GM20000 (cell line): ENCODE data around the gene GAREM2.

Experiments used
- DNase-seq: peaks from one replicate; pipeline ENCODE4 v3.0.0; 2012; ENCODE audit warnings: low spot score
- TF ChIP-seq, protein P1 (sequence below): IDR thresholded peaks from 2 replicates; pipeline ENCODE4 v1.5.1; 2012; ENCODE audit warnings: mild to moderate bottlenecking, control low read depth; ENCODE audit errors: extremely low read depth, missing control alignments

Gene GAREM2

DNA sequence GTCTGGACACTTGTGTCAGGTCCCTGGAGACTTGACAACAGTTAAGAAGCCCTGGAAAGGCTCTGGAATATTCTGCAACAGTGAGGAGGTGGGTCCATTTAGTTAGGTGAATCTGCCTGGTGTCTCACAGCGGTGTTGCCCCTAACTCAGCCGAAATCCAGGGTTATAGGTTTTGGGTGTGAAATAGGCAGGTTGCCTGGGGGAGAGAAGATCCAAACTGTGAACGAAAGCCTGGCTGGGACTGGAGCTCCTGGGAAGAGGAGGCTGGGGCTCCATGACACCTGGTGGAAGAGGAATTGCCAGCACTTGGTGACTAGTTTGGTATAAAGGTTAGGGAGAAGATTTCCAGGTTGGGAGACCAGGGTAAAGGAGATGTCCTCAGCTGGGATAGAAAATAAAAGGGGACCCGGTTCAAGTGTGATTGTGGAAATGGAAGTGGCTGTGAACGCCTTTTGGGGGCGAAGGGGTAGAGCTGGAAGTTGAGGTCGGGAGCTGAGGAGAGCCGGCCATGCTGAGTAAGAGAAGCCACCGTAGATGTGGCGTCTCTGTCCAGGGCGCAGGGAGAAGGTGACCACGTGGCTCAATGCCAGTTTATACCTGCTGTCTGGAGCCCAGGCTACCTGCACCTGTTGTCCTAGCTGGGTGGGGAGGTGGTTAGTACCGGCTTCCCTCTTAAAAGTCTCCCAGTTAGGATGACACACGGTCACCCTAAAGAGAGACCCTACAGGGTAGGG, 3.0 kb upstream of the GAREM2 start:
- TF ChIP-seq, protein P1, sequence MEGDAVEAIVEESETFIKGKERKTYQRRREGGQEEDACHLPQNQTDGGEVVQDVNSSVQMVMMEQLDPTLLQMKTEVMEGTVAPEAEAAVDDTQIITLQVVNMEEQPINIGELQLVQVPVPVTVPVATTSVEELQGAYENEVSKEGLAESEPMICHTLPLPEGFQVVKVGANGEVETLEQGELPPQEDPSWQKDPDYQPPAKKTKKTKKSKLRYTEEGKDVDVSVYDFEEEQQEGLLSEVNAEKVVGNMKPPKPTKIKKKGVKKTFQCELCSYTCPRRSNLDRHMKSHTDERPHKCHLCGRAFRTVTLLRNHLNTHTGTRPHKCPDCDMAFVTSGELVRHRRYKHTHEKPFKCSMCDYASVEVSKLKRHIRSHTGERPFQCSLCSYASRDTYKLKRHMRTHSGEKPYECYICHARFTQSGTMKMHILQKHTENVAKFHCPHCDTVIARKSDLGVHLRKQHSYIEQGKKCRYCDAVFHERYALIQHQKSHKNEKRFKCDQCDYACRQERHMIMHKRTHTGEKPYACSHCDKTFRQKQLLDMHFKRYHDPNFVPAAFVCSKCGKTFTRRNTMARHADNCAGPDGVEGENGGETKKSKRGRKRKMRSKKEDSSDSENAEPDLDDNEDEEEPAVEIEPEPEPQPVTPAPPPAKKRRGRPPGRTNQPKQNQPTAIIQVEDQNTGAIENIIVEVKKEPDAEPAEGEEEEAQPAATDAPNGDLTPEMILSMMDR: no peak
- peak; percentile 4 for DNase-seq

DNA sequence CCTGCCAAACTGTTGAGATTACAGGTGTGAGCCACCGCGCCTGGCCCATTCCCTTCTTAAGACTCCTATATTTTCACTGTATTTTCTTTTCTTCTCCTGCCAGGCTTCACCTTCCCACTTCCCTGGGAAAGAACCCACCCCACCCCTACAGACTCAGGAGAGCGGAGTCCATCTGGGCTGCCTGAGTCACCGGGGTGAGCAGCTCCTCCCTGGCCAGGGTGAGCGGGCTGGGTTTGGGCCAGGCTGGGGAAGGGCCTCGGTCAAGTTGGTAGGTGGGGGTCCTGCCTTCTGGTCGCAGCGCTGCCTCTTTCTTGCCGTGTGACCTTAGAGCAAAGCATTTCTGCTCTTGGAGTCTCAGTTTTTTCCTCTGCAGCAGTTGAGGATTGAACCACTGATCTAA, 2.1 kb upstream of the GAREM2 start:
- TF ChIP-seq, protein P1: no peak
- DNase-seq: peak; percentile 8

DNA sequence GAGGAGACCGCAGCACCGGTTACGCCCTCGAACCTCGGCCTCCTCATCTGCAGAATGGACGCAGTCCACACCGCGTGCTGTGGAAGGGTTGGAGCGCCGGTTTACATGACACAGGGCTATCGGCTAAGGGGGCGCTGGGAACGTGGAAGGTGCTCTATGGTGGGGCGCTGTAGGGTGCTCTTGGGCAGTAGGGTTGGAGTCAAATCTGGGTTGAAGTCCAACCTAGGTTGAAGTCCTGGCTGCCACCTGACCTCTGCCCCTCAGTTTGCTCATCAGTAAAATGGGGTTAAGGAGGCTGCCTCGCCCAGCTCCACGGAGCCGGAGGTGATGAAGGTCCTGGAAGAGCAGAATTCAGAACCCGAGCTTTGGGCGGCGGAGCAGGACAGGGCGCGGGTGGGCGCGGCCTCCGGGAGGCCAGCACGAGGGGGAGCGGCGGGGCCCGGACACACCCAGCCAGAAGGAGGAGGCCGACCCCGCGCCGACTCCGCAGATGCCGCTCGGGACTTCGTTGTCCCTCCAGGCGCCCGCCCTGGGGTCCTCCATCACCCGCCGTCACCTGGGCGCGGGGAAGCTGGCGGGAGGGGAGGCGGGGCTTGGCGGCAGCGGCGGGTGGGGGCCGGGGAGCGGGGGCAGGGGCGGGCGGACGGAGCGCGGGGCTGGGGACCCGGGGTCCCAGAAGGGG, 558 bp upstream of the GAREM2 start:
- TF ChIP-seq, protein P1: no peak
- DNase-seq: peak; percentile 54

DNA sequence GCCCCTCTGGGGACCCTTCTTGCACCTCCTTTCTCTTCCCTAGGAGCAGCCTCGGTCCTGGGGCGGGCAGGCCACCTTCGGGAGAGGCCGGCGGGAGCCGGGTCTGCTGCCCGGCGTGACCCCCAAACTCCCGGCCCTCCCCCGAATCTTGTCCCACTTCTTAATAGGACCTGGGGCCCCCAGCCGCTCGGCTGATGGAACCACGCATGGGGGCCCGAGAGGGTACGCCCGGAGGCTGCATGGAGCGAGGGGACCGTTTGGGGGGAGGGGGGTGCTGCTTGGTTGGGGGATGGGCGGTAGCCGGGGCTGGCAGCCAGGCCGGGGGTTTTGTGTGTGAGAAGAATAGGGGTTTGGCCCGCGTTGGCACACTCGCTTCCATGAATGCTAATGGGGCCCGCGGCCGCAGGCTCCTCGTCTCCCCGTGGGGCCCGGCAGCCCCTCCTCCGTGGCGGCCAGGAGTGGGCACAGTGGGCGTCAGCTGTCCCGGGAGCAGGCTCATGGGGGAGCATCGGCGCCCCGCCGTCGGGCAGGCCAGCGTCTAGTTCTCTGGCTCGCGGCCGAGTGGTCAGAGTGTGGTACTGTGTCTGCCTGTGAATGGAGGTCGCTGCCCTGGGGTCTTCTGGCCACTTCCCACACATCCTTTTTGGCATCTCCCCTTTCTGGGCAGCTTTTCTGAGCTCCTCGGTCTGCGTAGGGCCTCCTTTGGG, 1.0 kb downstream of the GAREM2 start:
- no peak for DNase-seq
- TF ChIP-seq, protein P1: no peak

DNA sequence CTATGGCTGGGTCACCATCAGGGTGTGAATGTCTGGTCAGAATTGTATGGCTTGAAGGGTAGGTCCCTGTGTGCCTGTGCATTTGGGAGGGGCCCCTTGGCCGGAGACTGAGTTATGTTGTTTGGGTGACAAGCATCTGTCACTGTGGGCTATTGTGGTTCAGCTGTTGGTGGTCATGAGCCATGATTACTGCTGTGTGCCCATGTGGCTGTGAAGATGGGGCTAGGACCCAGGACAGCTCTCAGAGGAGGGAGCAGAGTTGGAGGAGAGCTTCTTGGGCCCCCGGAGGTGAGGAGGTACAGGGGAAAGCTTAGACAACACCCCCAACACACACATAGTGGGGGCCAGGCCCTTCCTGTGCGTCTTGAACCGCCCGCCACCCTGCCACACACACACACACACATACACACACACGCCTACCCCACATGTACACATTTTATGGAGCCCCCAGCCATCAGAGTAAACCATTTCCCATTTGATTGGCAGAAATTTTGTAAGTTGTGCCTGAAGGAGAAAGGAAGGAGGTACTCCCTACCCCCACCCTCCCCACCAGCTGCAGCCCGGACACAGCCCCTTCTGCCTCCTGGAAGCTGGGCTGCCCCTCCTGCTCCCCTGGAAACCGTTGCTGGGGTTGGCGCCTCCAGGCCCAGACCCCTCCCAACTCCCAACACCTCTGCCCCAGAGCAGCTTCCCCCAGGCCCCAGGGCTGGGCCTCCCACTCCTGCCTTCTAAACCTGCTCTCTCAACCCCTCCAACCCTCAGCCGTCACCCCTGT, 2.0 kb downstream of the GAREM2 start:
- DNase-seq: peak; percentile 32
- TF ChIP-seq, protein P1: no peak

DNA sequence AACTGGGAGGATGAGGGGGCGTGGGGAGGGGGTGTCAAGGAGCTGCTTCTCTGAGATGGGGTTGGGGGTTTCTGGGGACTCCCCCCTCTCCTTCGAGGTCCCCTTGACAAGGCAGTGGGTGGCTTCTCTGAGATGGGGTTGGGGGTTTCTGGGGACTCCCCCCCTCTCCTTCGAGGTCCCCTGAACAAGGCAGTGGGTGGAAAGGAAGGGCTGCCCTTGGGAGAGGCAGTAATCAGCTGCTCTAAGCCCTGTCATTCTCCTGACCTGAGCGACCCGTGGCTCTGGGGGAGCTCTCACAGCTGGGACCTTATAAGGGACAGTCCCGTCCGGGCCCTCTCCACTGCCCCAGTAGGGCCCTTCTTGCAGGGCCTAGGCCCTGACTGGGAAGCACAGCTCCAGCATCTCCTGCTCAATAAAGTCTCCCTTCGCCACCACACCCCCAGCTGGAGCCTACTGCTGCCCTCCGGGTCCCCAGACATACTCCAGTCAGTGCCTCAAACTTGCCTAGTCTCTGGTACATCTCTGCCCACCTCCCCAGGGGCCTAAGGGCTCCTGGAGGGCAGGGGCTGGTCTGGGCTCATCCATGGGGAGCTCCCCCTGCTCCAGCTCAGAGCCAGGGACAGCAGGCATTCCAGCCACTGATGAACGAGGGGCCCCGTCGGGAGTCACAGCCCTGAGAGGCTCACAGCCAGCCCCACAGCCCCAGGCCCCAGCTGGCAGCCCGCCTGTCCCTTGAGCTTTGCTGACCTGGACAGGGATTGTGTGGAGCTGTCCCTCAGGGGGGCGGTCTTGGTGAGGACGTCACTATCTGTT, 2.8 kb downstream of the GAREM2 start:
- DNase-seq: no peak
- TF ChIP-seq, protein P1: no peak
